Spleen (tissue), 7 donors: Measurements from ENCODE around the gene YIPF4.
"Not testable (repeated sequence)": the region's sequence is repeated elsewhere in the genome, so short reads cannot be mapped to it uniquely, and the experiment has no call there.

Source experiments
- POLR2AphosphoS5 ChIP-seq, 3 donors: sonication (generic); formaldehyde crosslinking; IDR thresholded peaks; one replicate each; pipeline ENCODE4 v1.5.1; 2017; ENCODE audit warnings: antibody characterized with exemption in 3 of 3
- TF ChIP-seq, protein P1 (sequence below), 11 experiments: fragments of 200-600 bp in 7 of 11; fragments of 450-650 bp in 4 of 11; sonication (generic) in 4 of 11; IDR thresholded peaks in 8 of 11; conservative IDR thresholded peaks in 3 of 11; 1 replicate in 7 of 11; 2 replicates in 4 of 11; pipeline versions ENCODE4 v1.4.0 to v1.8.0; 2016 to 2021; ENCODE audit warnings: antibody characterized with exemption in 11 of 11, inconsistent platforms in 4 of 11, mild to moderate bottlenecking in 1 of 11
- donor health status: DM: no; HTN: no; CAD: no; lungs with moderate emphysema.
- donor health status: DM: no; HTN: no; CAD: no.
- donor health status: DM: no; HTN: no; CAD: no.

DNA sequence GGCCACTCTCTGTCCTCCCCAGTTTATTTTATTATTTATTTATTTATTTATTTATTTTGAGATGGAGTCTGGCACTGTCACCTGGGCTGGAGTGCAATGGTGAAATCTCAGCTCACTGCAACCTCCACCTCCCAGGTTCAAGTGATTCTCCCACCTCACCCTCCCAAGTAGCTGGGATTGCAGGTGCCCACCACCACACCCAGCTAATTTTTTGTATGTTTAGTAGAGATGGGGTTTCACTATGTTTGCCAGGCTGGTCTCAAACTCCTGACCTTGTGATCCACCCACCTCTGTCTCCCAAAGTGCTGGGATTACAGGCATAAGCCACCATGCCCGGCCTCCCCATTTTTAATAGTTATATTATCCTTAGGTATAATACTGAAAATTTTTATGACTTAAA, 51.0 kb downstream of the YIPF4 start:
- TF ChIP-seq, protein P1, sequence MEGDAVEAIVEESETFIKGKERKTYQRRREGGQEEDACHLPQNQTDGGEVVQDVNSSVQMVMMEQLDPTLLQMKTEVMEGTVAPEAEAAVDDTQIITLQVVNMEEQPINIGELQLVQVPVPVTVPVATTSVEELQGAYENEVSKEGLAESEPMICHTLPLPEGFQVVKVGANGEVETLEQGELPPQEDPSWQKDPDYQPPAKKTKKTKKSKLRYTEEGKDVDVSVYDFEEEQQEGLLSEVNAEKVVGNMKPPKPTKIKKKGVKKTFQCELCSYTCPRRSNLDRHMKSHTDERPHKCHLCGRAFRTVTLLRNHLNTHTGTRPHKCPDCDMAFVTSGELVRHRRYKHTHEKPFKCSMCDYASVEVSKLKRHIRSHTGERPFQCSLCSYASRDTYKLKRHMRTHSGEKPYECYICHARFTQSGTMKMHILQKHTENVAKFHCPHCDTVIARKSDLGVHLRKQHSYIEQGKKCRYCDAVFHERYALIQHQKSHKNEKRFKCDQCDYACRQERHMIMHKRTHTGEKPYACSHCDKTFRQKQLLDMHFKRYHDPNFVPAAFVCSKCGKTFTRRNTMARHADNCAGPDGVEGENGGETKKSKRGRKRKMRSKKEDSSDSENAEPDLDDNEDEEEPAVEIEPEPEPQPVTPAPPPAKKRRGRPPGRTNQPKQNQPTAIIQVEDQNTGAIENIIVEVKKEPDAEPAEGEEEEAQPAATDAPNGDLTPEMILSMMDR (IDR thresholded peaks at IDR 0.05 in 8 of 11, conservative IDR thresholded peaks at IDR 0.05 in 3 of 11): not testable (repeated sequence)
- TF ChIP-seq POLR2AphosphoS5 (IDR thresholded peaks at IDR 0.05): not testable (repeated sequence)
